ENCODE measurements around the gene TSPAN4. TPM values are rescaled to one million over a fixed set of nuclear protein-coding genes. Genes with fewer than 3 reads are reported as not detected.

Gene TSPAN4
- total and polyA plus RNA-seq, 2 of the 13 experiments (the other 11 are each of a cell fraction or from before 2014, with no cell fraction given), result 31.7 to 68.3 TPM

DNA sequence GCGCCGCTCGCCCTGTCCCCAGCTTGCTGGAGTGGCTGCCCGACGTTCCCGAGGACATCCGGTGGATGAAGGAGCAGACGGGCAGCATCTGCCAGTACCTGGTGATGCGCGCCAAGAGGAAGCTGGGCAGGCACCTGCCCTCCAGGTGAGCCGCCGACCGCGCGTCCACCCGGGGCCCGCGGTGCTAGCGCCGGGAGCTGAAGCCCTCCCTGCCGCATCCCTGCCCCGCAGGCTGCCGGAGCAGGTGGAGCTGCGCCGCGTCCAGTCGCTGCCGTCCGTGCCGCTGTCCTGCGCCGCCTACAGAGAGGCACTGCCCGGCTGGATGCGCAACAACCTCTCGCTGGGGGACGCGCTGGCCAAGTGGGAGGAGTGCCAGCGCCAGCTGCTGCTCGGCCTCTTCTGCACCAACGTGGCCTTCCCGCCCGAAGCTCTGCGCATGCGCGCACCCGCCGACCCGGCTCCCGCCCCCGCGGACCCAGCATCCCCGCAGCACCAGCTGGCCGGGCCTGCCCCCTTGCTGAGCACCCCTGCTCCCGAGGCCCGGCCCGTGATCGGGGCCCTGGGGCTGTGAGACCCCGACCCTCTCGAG, 18.3 kb upstream of the TSPAN4 start:
- intact Hi-C loops (cut with micrococcal nuclease; ENCODE audit: unreplicated experiment) (no loop called here), in situ Hi-C loops (cut with HindIII; ENCODE audit: extremely low pct_ligation_motif_present, low pct_unique_long_range_greater_than_20kb) (no loop called here)
- H4K20me1 ChIP-seq (ENCODE audit: insufficient read depth, low read length), result peaks cover 20% of the 10 kb centered on the region
- POLR2A ChIA-PET, result interaction anchor here (1.1 to 11.6 kb wide), 3 partner anchors 15 to 118 kb away, joined by 3 to 141 read pairs (median 5); partner anchors contain the start of genes EPS8L2, POLR2L, RPLP2 and TSPAN4
- DNase-seq (ENCODE audit: low spot score) (no peak), FAIRE-seq (no peak), ATAC-seq (no peak)
- H3K27me3 ChIP-seq (ENCODE audit: control insufficient read depth in 1 of 2, insufficient read depth in 2 of 2, low read length in 2 of 2), result no peaks in the 10 kb centered on the region; a peak in 1 of 5 replicates
- peaks cover 55% of the 10 kb centered on the region for H3K4me1 ChIP-seq (ENCODE audit: insufficient read depth, low read length)
- peaks cover 20% of the 10 kb centered on the region for H3K79me2 ChIP-seq (ENCODE audit: insufficient read depth, low read length)
- H3K9ac ChIP-seq (ENCODE audit: insufficient read depth, low read depth, low read length), result no peak overlapping the region
- H3K4me3 ChIP-seq (replicated peaks in 1 of 3; ENCODE audit: insufficient read depth in 1 of 3, low read depth in 2 of 3, low read length in 3 of 3), result no peak overlapping the region
- 98% methylated on average over 31 of the region's 59 CpGs for WGBS (ENCODE audit: low lambda C conversion rate)
- H2AFZ ChIP-seq (ENCODE audit: low read length), result no peak overlapping the region
- BruUV-seq (replicated peaks), result no TSS peak
- H3K9me3 ChIP-seq (ENCODE audit: low read length), result no peaks in the 10 kb centered on the region
- no peak overlapping the region for H3K27ac ChIP-seq (ENCODE audit: extremely low read length, insufficient read depth, low read length)
- CTCF ChIA-PET (ENCODE audit: low intra/inter-chr PET ratio, low total read pairs), result no interaction called here
- H3K4me2 ChIP-seq (ENCODE audit: low read depth, low read length), result no peak overlapping the region
- peaks cover 8 to 22% of the 10 kb centered on the region in 2 experiments; a peak in 4 of 5 replicates for H3K36me3 ChIP-seq (replicated peaks in 1 of 2; ENCODE audit: control insufficient read depth in 1 of 2, insufficient read depth in 2 of 2, low read length in 2 of 2)
- TF ChIP-seq ZNF484 (CRISPR knock-in tag; IDR thresholded peaks at IDR 0.05; ENCODE audit: borderline replicate concordance, low read depth), result no peak
- no peak for TF ChIP-seq KDM6A (CRISPR knock-in tag; IDR thresholded peaks at IDR 0.05; ENCODE audit: low read depth)
- TF ChIP-seq, protein P1, sequence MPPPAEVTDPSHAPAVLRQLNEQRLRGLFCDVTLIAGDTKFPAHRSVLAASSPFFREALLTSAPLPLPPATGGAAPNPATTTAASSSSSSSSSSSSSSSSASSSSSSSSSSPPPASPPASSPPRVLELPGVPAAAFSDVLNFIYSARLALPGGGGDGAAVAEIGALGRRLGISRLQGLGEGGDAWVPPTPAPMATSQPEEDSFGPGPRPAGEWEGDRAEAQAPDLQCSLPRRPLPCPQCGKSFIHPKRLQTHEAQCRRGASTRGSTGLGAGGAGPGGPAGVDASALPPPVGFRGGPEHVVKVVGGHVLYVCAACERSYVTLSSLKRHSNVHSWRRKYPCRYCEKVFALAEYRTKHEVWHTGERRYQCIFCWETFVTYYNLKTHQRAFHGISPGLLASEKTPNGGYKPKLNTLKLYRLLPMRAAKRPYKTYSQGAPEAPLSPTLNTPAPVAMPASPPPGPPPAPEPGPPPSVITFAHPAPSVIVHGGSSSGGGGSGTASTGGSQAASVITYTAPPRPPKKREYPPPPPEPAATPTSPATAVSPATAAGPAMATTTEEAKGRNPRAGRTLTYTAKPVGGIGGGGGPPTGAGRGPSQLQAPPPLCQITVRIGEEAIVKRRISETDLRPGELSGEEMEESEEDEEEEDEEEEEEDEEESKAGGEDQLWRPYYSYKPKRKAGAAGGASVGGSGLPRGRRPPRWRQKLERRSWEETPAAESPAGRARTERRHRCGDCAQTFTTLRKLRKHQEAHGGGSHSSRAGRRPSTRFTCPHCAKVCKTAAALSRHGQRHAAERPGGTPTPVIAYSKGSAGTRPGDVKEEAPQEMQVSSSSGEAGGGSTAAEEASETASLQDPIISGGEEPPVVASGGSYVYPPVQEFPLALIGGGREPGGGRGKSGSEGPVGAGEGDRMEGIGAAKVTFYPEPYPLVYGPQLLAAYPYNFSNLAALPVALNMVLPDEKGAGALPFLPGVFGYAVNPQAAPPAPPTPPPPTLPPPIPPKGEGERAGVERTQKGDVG (CRISPR knock-in tag; IDR thresholded peaks at IDR 0.05; ENCODE audit: borderline replicate concordance), result no peak
- TF ChIP-seq XRCC5 (optimal IDR thresholded peaks at IDR 0.05; ENCODE audit: low read length), result no peak
- TF ChIP-seq RBFOX2 (IDR thresholded peaks at IDR 0.05; ENCODE audit: low read depth, low read length), result peak; percentile 72
- TF ChIP-seq, protein P2, sequence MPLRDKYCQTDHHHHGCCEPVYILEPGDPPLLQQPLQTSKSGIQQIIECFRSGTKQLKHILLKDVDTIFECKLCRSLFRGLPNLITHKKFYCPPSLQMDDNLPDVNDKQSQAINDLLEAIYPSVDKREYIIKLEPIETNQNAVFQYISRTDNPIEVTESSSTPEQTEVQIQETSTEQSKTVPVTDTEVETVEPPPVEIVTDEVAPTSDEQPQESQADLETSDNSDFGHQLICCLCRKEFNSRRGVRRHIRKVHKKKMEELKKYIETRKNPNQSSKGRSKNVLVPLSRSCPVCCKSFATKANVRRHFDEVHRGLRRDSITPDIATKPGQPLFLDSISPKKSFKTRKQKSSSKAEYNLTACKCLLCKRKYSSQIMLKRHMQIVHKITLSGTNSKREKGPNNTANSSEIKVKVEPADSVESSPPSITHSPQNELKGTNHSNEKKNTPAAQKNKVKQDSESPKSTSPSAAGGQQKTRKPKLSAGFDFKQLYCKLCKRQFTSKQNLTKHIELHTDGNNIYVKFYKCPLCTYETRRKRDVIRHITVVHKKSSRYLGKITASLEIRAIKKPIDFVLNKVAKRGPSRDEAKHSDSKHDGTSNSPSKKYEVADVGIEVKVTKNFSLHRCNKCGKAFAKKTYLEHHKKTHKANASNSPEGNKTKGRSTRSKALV (CRISPR knock-in tag; IDR thresholded peaks at IDR 0.05), result no peak
- TF ChIP-seq, protein P3, sequence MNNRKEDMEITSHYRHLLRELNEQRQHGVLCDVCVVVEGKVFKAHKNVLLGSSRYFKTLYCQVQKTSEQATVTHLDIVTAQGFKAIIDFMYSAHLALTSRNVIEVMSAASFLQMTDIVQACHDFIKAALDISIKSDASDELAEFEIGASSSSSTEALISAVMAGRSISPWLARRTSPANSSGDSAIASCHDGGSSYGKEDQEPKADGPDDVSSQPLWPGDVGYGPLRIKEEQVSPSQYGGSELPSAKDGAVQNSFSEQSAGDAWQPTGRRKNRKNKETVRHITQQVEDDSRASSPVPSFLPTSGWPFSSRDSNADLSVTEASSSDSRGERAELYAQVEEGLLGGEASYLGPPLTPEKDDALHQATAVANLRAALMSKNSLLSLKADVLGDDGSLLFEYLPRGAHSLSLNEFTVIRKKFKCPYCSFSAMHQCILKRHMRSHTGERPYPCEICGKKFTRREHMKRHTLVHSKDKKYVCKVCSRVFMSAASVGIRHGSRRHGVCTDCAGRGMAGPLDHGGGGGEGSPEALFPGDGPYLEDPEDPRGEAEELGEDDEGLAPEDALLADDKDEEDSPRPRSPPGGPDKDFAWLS (CRISPR knock-in tag; IDR thresholded peaks at IDR 0.05; ENCODE audit: borderline replicate concordance), result no peak
- no peak for TF ChIP-seq TARDBP (CRISPR knock-in tag; IDR thresholded peaks at IDR 0.05)
- no peak for TF ChIP-seq FOXC1 (CRISPR knock-in tag; IDR thresholded peaks at IDR 0.05; ENCODE audit: borderline replicate concordance)
- no peak for TF ChIP-seq MIXL1 (CRISPR knock-in tag; IDR thresholded peaks at IDR 0.05)
- no peak for TF ChIP-seq CCDC6 (CRISPR knock-in tag; IDR thresholded peaks at IDR 0.05)
- TF ChIP-seq ZNF468 (CRISPR knock-in tag; IDR thresholded peaks at IDR 0.05), result no peak
- 0 out of 2 replicates have a peak, but pooled peaks have one; percentile 12 for TF ChIP-seq HOXA3 (CRISPR knock-in tag; IDR thresholded peaks at IDR 0.05)
- TF ChIP-seq, protein P4, sequence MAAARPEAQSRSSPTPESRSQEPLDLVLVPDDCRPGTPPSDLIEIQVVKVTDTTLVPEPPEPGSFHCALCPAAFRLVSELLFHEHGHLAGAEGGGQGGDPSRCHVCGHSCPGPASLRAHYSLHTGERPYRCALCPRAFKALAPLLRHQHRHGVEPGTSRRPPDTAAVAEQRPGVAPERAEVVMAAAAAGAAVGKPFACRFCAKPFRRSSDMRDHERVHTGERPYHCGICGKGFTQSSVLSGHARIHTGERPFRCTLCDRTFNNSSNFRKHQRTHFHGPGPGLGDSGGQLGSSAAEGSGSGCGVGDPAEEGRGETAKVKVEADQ (CRISPR knock-in tag; IDR thresholded peaks at IDR 0.05; ENCODE audit: borderline replicate concordance), result no peak
- TF ChIP-seq ELF1 (CRISPR knock-in tag; IDR thresholded peaks at IDR 0.05), result no peak
- TF ChIP-seq AGO2 (optimal IDR thresholded peaks at IDR 0.05; ENCODE audit: low read depth, low read length), result peak; percentile 21
- TF ChIP-seq ZNF343 (CRISPR knock-in tag; IDR thresholded peaks at IDR 0.05), result no peak
